ENCODE data around the gene BGN. TPM values are rescaled to one million over a fixed set of nuclear protein-coding genes. Genes with fewer than 3 reads are reported as not detected.

BGN gene
- total and polyA plus RNA-seq, 10 of the 15 experiments (the other 5 are each of a cell fraction or from before 2014, with no cell fraction given), result 0.06 to 0.18 (median 0.12) TPM; not detected in 7

DNA sequence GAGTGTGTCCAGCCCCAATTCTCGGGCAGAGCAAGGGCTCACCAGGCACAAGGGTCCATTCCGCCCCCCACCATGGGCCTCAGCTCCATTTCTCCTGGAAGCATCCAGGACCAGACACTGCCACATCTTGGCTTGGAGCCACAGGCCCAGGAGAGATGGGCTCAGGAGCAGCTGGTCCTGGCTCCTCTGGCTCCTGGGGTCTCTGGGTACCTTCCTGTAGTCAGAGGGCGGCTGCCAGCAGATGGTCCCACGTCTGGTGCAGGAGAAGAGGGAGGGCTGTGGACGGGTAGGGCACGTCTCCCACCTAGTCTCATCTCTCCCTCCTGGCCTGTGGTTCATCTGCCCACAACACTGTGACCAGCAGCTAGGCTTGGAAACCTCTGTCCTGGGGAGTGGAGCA is 30.7 kb downstream of the BGN start:
- FAIRE-seq, result no peak
- no peak for TF ChIP-seq KAT2A (conservative IDR thresholded peaks at IDR 0.05; ENCODE audit: control insufficient read depth, low read depth, low read length)
- no peak for TF ChIP-seq GABPA (IDR thresholded peaks at IDR 0.05; ENCODE audit: low read depth)
- no peak for TF ChIP-seq NR2F1 (conservative IDR thresholded peaks at IDR 0.05)
- no peak for TF ChIP-seq SMARCA5 (IDR thresholded peaks at IDR 0.05)
- BruUV-seq (replicated peaks), result no TSS peak

DNA sequence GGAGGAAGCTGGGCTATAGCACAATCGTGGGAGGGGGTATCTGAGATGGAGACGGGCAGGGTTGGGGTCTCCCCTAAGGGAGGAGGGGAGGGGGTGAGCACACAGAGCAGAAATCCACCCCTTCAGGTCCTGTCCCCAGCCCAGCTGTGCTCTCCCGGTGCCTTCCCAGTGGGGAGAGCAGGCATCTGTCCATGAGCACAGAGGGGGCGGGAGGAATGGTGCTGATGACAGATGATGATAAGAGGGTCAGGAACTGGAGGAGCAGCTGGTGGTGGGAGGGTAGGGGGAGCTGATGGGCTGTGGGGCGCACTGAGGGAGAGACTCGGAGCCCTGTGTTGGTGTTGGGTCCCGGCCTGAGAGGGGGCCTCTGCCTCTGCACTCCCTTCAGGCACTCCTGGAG is 31.3 kb downstream of the BGN start:
- Histone ChIP-seq H3K9me3 (replicated peaks; ENCODE audit: control insufficient read depth, insufficient read depth, low read length) (no peaks in the 10 kb centered on the region), H3K79me2 (ENCODE audit: control insufficient read depth, insufficient read depth, low read length) (no peaks in the 10 kb centered on the region), H4K20me1 (ENCODE audit: control insufficient read depth, insufficient read depth) (no peaks in the 10 kb centered on the region; the same call in 1 of the 2 replicates), H3K27ac (ENCODE audit: control insufficient read depth, insufficient read depth) (no peak overlapping the region), H3K4me2 (ENCODE audit: control insufficient read depth, insufficient read depth) (no peak overlapping the region), H3K9ac (ENCODE audit: control insufficient read depth, insufficient read depth, low read length) (no peak overlapping the region), H2AFZ (ENCODE audit: control insufficient read depth, low read depth, low read length) (no peak overlapping the region), H3K4me3 (no peak overlapping the region), H3K27me3 (replicated peaks in 1 of 2; ENCODE audit: control insufficient read depth in 2 of 2, insufficient read depth in 2 of 2, low read length in 1 of 2) (no peaks in the 10 kb centered on the region), H3K36me3 (ENCODE audit: control insufficient read depth in 2 of 2, insufficient read depth in 2 of 2, low read length in 1 of 2) (no peaks in the 10 kb centered on the region), H3K4me1 (ENCODE audit: control insufficient read depth, insufficient read depth, low read length) (no peaks in the 10 kb centered on the region)
- RAD21 ChIA-PET (ENCODE audit: unreplicated experiment), result no interaction called here
- in situ Hi-C loops (cut with MboI), result loop anchor here (10.0 kb wide), 1 partner anchor 59 kb away; no protein-coding TSS in a partner anchor
- SMC1A ChIA-PET (ENCODE audit: uncharacterized antibody, unreplicated experiment), result no interaction called here
- CTCF ChIA-PET, result interaction anchor here (0.6 kb wide), 1 partner anchor 334 kb away, joined by 3 read pairs; no protein-coding TSS in a partner anchor
- BruUV-seq (replicated peaks), result no TSS peak
- DNase-seq (ENCODE audit: low read depth, low spot score) (no peak), ATAC-seq (no peak), FAIRE-seq (no peak)
- WGBS (ENCODE audit: insufficient coverage, insufficient replicate concordance, low lambda C conversion rate, missing lambda C conversion rate), result 23% methylated on average over 5 of the region's 7 CpGs
- intact Hi-C loops (cut with micrococcal nuclease; ENCODE audit: unreplicated experiment), result no loop called here
- POLR2A ChIA-PET, result no interaction called here
- TF ChIP-seq, protein P1, sequence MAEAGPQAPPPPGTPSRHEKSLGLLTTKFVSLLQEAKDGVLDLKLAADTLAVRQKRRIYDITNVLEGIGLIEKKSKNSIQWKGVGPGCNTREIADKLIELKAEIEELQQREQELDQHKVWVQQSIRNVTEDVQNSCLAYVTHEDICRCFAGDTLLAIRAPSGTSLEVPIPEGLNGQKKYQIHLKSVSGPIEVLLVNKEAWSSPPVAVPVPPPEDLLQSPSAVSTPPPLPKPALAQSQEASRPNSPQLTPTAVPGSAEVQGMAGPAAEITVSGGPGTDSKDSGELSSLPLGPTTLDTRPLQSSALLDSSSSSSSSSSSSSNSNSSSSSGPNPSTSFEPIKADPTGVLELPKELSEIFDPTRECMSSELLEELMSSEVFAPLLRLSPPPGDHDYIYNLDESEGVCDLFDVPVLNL (IDR thresholded peaks at IDR 0.05; ENCODE audit: low read depth, low read length), result no peak
- TF ChIP-seq, protein P2, sequence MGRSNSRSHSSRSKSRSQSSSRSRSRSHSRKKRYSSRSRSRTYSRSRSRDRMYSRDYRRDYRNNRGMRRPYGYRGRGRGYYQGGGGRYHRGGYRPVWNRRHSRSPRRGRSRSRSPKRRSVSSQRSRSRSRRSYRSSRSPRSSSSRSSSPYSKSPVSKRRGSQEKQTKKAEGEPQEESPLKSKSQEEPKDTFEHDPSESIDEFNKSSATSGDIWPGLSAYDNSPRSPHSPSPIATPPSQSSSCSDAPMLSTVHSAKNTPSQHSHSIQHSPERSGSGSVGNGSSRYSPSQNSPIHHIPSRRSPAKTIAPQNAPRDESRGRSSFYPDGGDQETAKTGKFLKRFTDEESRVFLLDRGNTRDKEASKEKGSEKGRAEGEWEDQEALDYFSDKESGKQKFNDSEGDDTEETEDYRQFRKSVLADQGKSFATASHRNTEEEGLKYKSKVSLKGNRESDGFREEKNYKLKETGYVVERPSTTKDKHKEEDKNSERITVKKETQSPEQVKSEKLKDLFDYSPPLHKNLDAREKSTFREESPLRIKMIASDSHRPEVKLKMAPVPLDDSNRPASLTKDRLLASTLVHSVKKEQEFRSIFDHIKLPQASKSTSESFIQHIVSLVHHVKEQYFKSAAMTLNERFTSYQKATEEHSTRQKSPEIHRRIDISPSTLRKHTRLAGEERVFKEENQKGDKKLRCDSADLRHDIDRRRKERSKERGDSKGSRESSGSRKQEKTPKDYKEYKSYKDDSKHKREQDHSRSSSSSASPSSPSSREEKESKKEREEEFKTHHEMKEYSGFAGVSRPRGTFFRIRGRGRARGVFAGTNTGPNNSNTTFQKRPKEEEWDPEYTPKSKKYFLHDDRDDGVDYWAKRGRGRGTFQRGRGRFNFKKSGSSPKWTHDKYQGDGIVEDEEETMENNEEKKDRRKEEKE (IDR thresholded peaks at IDR 0.05), result no peak
- TF ChIP-seq, protein P3, sequence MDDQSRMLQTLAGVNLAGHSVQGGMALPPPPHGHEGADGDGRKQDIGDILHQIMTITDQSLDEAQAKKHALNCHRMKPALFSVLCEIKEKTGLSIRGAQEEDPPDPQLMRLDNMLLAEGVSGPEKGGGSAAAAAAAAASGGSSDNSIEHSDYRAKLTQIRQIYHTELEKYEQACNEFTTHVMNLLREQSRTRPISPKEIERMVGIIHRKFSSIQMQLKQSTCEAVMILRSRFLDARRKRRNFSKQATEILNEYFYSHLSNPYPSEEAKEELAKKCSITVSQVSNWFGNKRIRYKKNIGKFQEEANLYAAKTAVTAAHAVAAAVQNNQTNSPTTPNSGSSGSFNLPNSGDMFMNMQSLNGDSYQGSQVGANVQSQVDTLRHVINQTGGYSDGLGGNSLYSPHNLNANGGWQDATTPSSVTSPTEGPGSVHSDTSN (IDR thresholded peaks at IDR 0.05; ENCODE audit: insufficient replicate concordance, low read depth, low read length), result no peak
- TF ChIP-seq HDGF (IDR thresholded peaks at IDR 0.05) (no peak), NFYA (IDR thresholded peaks at IDR 0.05; ENCODE audit: borderline replicate concordance, low read depth, low read length) (no peak), EP300 (IDR thresholded peaks at IDR 0.05; ENCODE audit: borderline replicate concordance in 1 of 2, control insufficient read depth in 1 of 2, low read depth in 2 of 2, low read length in 2 of 2) (no peak), NFYB (IDR thresholded peaks at IDR 0.05; ENCODE audit: insufficient read depth, low read depth, low read length) (no peak), SPI1 (IDR thresholded peaks at IDR 0.05; ENCODE audit: borderline replicate concordance, insufficient read depth, low read depth, low read length) (no peak)

More for the DNA sequence above, 30.7 kb downstream of the BGN start:
- Histone ChIP-seq H3K36me3 (ENCODE audit: control insufficient read depth in 2 of 2, insufficient read depth in 2 of 2, low read length in 1 of 2) (no peaks in the 10 kb centered on the region), H2AFZ (ENCODE audit: control insufficient read depth, low read depth, low read length) (no peak overlapping the region), H3K79me2 (ENCODE audit: control insufficient read depth, insufficient read depth, low read length) (no peaks in the 10 kb centered on the region), H3K4me2 (ENCODE audit: control insufficient read depth, insufficient read depth) (no peak overlapping the region), H3K9me3 (replicated peaks; ENCODE audit: control insufficient read depth, insufficient read depth, low read length) (no peaks in the 10 kb centered on the region), H3K4me1 (ENCODE audit: control insufficient read depth, insufficient read depth, low read length) (no peaks in the 10 kb centered on the region), H3K4me3 (no peak overlapping the region), H3K27ac (ENCODE audit: control insufficient read depth, insufficient read depth) (no peak overlapping the region), H3K27me3 (replicated peaks in 1 of 2; ENCODE audit: control insufficient read depth in 2 of 2, insufficient read depth in 2 of 2, low read length in 1 of 2) (no peaks in the 10 kb centered on the region), H4K20me1 (ENCODE audit: control insufficient read depth, insufficient read depth) (no peaks in the 10 kb centered on the region; the same call in 1 of the 2 replicates), H3K9ac (ENCODE audit: control insufficient read depth, insufficient read depth, low read length) (no peak overlapping the region)
- ATAC-seq, result no peak
- SMC1A ChIA-PET (ENCODE audit: uncharacterized antibody, unreplicated experiment), result no interaction called here
- no peak for DNase-seq (ENCODE audit: low read depth, low spot score)
- CTCF ChIA-PET, result interaction anchor here (0.6 kb wide), 1 partner anchor 333 kb away, joined by 3 read pairs; no protein-coding TSS in a partner anchor
- intact Hi-C loops (cut with micrococcal nuclease; ENCODE audit: unreplicated experiment) (no loop called here), in situ Hi-C loops (cut with MboI) (loop anchor here (10.0 kb wide), 1 partner anchor 59 kb away; no protein-coding TSS in a partner anchor)
- RAD21 ChIA-PET (ENCODE audit: unreplicated experiment), result no interaction called here
- WGBS (ENCODE audit: insufficient coverage, insufficient replicate concordance, low lambda C conversion rate, missing lambda C conversion rate), result 30% methylated on average over 6 of the region's 6 CpGs
- POLR2A ChIA-PET, result no interaction called here

Data from GM12878 (cell line).